Activated CD4-positive, alpha-beta T cell treated with anti-CD3 and anti-CD28 coated beads, Interleukin-2, Interleukin-4, amounts not matched to agents 100 ng/mL and 50 ng/mL, durations not matched to agents 16 hours and 8 hours (primary cell): ENCODE results near the gene TSC22D3.

Source experiments
- DNase-seq: peaks from one replicate; pipeline ENCODE4 v3.0.0-alpha.2; 2020; ENCODE audit warnings: low spot score

The TSC22D3 gene

DNA sequence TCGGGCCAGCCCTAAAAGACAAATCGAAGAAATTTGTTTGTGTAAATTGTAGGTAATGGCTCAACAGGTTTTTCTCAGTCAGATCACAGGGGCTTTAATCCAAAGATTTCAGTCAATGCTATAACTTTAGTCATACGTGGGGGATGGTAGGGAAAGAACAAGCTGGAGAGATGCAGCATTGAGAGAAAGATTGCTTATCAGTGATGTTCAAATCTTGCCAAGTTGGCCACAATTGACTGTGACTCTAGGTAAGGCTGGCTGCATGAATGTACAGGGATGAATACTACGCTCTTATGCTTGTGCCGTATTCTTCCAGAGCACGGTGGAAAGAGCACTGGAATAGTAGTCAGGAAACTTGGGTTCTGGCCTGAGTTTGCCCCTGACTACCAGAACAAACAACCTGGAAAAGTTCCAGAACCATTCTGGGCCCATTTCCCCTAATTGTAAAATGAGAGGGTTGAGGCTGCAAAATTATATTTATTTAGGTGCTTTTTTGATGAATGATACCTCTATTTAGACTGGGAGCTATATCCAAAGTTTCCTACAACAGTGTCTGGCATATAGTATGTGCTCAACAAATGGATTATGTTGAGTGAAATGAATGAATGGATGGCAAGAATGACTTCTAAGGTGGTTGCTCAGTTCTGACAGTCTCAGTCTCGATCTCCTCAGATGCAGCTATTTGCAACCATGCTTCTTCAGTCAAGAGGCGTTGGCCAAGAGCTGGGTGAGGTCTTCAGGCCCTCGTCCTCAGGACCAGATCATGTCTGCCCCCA is 44.4 kb downstream of the TSC22D3 start:
- no peak for DNase-seq

GRCh38 chrX:107730298-107730655 is 45.3 kb downstream of the TSC22D3 start:
- no peak for DNase-seq

GRCh38 chrX:107729558-107730297 is 45.9 kb downstream of the TSC22D3 start:
- no peak for DNase-seq

DNA sequence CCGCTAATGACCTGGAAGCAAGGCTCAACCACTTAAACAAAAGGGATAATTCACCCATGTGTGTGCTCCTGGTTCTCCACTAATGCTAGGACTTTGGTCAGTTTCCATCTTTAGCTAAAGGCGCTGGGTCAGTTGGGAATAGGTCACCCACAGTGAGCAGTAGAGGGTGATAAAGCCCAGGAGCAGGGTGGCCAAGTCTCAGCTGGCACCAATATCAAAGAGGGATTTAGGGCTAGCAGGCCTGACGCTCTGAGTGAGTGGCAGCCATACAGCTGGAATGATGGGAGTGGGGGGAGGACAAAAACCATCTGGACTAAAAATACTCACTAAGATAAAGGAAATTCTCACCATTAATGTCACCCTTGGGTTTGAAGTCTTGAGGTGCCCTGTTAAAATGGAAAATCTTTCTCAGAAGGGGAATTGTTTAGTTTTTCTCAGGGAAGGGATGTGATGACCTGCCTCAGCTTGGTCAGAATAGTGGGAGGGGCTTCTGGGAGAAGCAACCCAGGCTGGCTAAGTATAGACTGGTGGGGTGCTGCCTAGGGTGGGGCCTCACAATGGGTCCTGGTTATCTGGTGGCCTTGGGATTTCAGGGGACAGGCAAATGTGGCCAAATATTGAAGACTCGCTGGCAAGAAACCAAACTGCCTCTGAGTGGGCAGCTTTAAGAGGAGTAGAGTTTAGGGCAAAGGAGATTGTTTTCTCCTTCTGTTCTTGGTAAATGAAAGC is 47.1 kb downstream of the TSC22D3 start:
- DNase-seq = no peak

DNA sequence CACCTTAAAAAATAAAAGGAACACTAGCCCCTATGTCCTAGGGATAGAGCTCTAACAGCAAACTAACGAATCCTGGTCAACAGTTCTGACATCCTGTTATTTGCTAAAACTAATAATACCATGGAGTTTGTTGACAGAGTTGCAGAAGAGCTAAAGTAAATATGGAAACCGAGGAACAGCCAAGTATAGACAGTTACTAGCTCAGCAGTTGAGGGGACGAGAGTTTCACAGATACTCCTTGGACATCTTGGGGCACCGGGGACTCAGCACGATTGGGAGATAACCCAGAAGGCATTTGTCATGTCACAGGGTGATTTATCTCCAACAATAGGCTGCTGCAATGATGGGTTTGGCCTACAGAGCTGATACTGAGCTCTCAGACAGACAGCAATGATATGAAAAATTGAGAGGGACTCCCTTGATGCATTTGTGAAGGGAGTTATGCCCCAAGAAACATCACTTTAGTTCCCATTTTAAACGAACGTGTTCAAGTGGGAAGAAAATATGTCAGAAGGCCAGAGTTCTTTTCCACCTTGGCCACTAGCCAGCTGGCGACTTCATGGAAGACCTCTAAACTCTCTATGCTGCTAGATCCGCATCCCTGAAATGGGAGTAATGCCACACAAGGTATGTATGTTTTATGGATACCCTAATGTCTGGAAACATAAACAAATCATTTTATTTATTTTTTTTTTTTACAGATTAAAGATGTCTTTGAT is 48.6 kb downstream of the TSC22D3 start:
- DNase-seq = no peak

DNA sequence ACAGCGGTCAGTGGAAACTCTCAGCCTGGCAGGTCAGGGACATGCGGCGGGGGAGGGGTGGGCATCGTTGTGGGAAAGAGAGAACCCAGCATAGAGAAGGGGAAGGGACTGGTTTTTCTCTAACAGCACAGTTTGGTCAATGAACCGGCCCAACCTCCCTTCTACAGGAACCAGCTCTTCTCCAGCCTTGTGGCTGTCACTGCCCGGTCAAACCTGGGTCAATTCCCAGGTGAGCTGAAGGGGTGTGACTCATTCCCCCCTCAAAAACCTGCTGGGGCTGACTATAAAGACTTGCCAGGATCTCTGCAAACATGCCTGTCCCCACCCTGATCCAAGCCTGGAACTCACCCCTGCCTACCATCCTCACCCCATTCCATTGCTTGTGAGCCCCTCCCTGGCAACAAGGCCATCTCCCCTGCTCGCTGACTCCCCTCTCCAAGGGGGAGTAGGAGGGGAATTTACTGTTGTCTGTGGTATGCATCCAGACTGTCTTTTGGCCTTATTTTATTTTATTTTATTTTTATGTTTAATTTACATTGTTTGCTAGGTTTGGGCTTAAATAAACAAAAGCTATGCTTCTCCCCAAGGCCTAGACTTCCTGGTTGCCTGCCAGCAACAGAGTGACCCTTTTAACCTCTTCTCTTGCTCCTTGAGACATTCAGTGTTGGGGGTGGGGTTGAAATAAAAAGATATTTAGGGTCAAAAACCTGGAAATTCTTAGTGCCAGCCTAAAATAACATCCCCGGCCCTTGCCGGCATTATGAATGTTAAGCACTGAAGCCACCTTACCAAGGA is 49.6 kb downstream of the TSC22D3 start:
- DNase-seq = no peak

DNA sequence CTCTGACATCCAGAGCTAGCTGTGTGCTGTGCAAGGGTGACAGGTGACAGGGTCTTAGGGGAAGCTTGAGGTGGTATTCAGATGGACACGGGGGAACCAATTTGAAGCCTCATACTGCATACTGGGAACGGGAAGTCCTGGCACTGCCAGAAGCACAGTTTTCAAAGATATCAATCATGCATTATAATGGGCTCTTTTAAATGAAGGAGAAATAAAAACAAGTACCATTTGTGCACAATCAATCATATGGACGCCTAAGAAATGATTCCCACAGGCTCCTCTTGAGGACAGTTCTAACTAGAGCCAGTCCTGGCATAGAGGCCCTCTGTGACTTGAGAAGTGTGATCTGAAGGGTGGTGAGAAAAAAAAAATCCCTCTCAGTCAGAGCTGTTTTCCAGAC is 50.9 kb downstream of the TSC22D3 start:
- DNase-seq = no peak

GRCh38 chrX:107723511-107723910 is 52.1 kb downstream of the TSC22D3 start:
- DNase-seq = no peak

- no peak for DNase-seq
Measured at GRCh38 chrX:107721966-107722707, 53.5 kb downstream of the TSC22D3 start.

DNA sequence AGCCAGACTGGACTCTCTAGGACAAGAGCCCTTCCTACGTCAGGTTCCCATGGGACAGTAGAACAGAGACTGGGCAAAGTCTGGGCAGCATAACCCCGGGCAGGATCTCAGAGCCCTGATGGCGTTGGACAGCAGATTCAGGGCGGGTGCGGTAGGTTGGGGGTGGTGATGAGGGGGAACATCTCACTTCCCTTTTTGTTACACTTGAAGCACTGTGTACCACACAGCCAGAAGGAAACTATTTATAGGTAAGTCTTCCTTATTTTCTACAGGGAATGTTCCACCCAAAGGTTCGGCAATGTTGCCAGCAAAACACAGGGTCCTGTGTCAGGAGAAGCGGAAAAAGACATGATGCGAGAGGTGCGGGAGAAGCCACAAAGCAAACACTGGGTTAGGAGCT is 54.3 kb downstream of the TSC22D3 start:
- DNase-seq = no peak

DNA sequence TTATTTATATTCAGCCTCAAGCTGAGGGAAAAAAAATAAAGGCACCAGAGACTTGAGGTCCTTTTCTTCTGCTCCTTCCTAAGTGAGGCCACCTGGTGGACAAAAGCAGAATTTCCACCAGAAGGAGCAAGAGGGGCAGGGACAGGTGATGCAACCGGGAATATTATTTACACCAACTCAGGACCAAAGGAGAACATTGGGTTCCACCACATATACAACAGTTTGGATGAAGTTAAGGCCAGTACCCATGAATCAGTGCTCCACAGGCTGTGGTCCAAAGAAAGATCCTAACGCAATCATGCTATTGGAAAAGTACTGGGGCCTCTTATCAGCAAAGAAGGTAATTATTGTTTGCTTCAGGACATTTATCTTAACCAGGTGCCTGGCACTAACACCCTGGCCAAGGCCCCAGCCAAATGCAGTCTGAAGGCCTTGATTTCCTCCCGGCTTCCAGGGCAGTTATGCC is 57.4 kb downstream of the TSC22D3 start:
- peak; percentile 83 for DNase-seq

GRCh38 chrX:107716816-107717700 is 58.5 kb downstream of the TSC22D3 start:
- peak; percentile 87 for DNase-seq

- DNase-seq = no peak
Measured at GRCh38 chrX:107716118-107716684, 59.4 kb downstream of the TSC22D3 start.

- no peak for DNase-seq
Measured at GRCh38 chrX:107715331-107716117, 60.1 kb downstream of the TSC22D3 start.

- no peak for DNase-seq
Measured at GRCh38 chrX:107714206-107714891, 61.2 kb downstream of the TSC22D3 start.

- DNase-seq = no peak
Measured at GRCh38 chrX:107713543-107714205, 61.9 kb downstream of the TSC22D3 start.

- DNase-seq = no peak
Measured at GRCh38 chrX:107713203-107713542, 62.4 kb downstream of the TSC22D3 start.
